GM23338 (cell line): ENCODE results near the gene SYT15. TPM values are rescaled to one million over a fixed set of nuclear protein-coding genes. Genes with fewer than 3 reads are reported as not detected.
A peak's percentile ranks its signal among the peaks of the same experiment; 100 is the strongest.

Experiments used
- ATAC-seq: fragments of 200-7000 bp; cut with Tn5 transposase; 3 replicates; pipeline ENCODE4 v1.9.1; 2020
- DNase-seq: peaks from one replicate; pipeline ENCODE4 v3.0.0-alpha.2; 2015; ENCODE audit warnings: low spot score
- H2AFZ ChIP-seq: fragments of 200-600 bp; sonication (generic); 2 replicates; pipeline ENCODE4 v1.8.0; 2016; ENCODE audit warnings: antibody characterized with exemption, mild to moderate bottlenecking, moderate library complexity
- H3F3A ChIP-seq: fragments of 200-600 bp; sonication (generic); replicated peaks from 2 replicates; pipeline ENCODE4 v1.8.0; 2017; ENCODE audit warnings: antibody characterized with exemption, mixed run types, low read depth
- H3K27ac ChIP-seq: fragments of 200-600 bp; sonication (generic); 2 replicates; pipeline ENCODE4 v1.6.1; 2016; ENCODE audit warnings: low read depth
- H3K27me3 ChIP-seq: fragments of 200-600 bp; sonication (generic); 2 replicates; pipeline ENCODE4 v1.8.0; 2016; ENCODE audit warnings: mild to moderate bottlenecking, mixed run types, moderate library complexity; ENCODE audit not compliant: insufficient read depth
- H3K36me3 ChIP-seq: fragments of 200-600 bp; sonication (generic); 2 replicates; pipeline ENCODE4 v1.8.0; 2016; ENCODE audit warnings: mild to moderate bottlenecking; ENCODE audit not compliant: insufficient read depth
- H3K4me1 ChIP-seq: fragments of 200-600 bp; sonication (generic); 2 replicates; pipeline ENCODE4 v1.8.0; 2016; ENCODE audit warnings: mild to moderate bottlenecking, moderate library complexity; ENCODE audit not compliant: insufficient read depth
- H3K4me2 ChIP-seq: fragments of 200-600 bp; sonication (generic); 2 replicates; pipeline ENCODE4 v1.7.1; 2017; ENCODE audit warnings: mixed run types
- H3K4me3 ChIP-seq: fragments of 200-600 bp; sonication (generic); 2 replicates; pipeline ENCODE4 v1.6.1; 2016; ENCODE audit warnings: mixed run types
- H3K79me2 ChIP-seq: fragments of 200-600 bp; sonication (generic); replicated peaks from 2 replicates; pipeline ENCODE4 v1.8.0; 2017; ENCODE audit warnings: mild to moderate bottlenecking; ENCODE audit not compliant: insufficient read depth
- H3K9me2 ChIP-seq: fragments of 200-600 bp; sonication (generic); 2 replicates; pipeline ENCODE4 v1.8.0; 2017; ENCODE audit not compliant: insufficient read depth
- H4K20me1 ChIP-seq: fragments of 200-600 bp; sonication (generic); replicated peaks from 2 replicates; pipeline ENCODE4 v1.8.0; 2017; ENCODE audit warnings: mild to moderate bottlenecking; ENCODE audit not compliant: insufficient read depth
- H3K27ac Mint-ChIP-seq: 2 replicates; pipeline ENCODE4 v1.8.0; 2020; ENCODE audit warnings: inconsistent platforms, mild to moderate bottlenecking, moderate library complexity, mixed read lengths
- H3K27me3 Mint-ChIP-seq: 3 replicates; pipeline ENCODE4 v1.8.0; 2022; ENCODE audit warnings: low read depth, mild to moderate bottlenecking, moderate library complexity, mixed read lengths, inconsistent platforms; ENCODE audit not compliant: insufficient read depth, poor library complexity
- H3K36me3 Mint-ChIP-seq: 3 replicates; pipeline ENCODE4 v1.8.0; 2021; ENCODE audit warnings: low read depth, mild to moderate bottlenecking, inconsistent platforms, moderate library complexity, mixed read lengths
- H3K4me1 Mint-ChIP-seq: 3 replicates; pipeline ENCODE4 v1.8.0; 2020; ENCODE audit warnings: mild to moderate bottlenecking, inconsistent platforms, mixed read lengths
- H3K4me3 Mint-ChIP-seq: 3 replicates; pipeline ENCODE4 v1.8.0; 2021; ENCODE audit warnings: moderate library complexity, mild to moderate bottlenecking, inconsistent platforms, mixed read lengths
- H3K9me3 Mint-ChIP-seq: 3 replicates; pipeline ENCODE4 v1.8.0; 2020; ENCODE audit warnings: moderate library complexity, mild to moderate bottlenecking, inconsistent platforms, mixed read lengths
- ETS1 ChIP-seq: IDR thresholded peaks from 2 replicates; pipeline ENCODE4 v1.6.1; 2016; ENCODE audit warnings: antibody characterized with exemption
- EZH2 ChIP-seq: fragments of 200-600 bp; sonication (generic); IDR thresholded peaks from one replicate; pipeline ENCODE4 v1.8.0; 2017; ENCODE audit warnings: antibody characterized with exemption, mild to moderate bottlenecking, low read depth; ENCODE audit not compliant: unreplicated experiment
- JUNB ChIP-seq: IDR thresholded peaks from one replicate; pipeline ENCODE4 v1.6.1; 2016; ENCODE audit warnings: antibody characterized with exemption; ENCODE audit not compliant: unreplicated experiment
- NANOG ChIP-seq: IDR thresholded peaks from 2 replicates; pipeline ENCODE4 v1.6.1; 2016; ENCODE audit warnings: antibody characterized with exemption, borderline replicate concordance
- POLR2AphosphoS5 ChIP-seq: IDR thresholded peaks from 2 replicates; pipeline ENCODE4 v1.6.1; 2016; ENCODE audit warnings: antibody characterized with exemption, low read depth
- REST ChIP-seq: IDR thresholded peaks from one replicate; pipeline ENCODE4 v1.6.1; 2018; ENCODE audit warnings: antibody characterized with exemption; ENCODE audit not compliant: unreplicated experiment
- STAT1 ChIP-seq: IDR thresholded peaks from one replicate; pipeline ENCODE4 v1.6.1; 2016; ENCODE audit warnings: antibody characterized with exemption; ENCODE audit not compliant: unreplicated experiment
- ZNF114 ChIP-seq: fragments of 250-450 bp; sonication (Bioruptor Pico); IDR thresholded peaks from 2 replicates; pipeline ENCODE4 v1.5.0; 2020; ENCODE audit warnings: mild to moderate bottlenecking, moderate library complexity
- ZNF331 ChIP-seq: fragments of 250-450 bp; sonication (Bioruptor Pico); IDR thresholded peaks from 2 replicates; pipeline ENCODE4 v1.5.0; 2020; ENCODE audit warnings: low read depth, mild to moderate bottlenecking, moderate library complexity
- ZNF462 ChIP-seq: fragments of 250-450 bp; sonication (Bioruptor Pico); IDR thresholded peaks from 2 replicates; pipeline ENCODE4 v1.5.0; 2020; ENCODE audit warnings: mild to moderate bottlenecking, moderate library complexity
- polyA plus RNA-seq: library from polyadenylated mRNA; unstranded; fragments of >200 nt; fragmentation: Nextera tagmentation; extraction: Ambion mirVana; gene quantifications from 2 replicates; pipeline ENCODE4 v1.2.1, GENCODE V29; 2016
- total RNA-seq: library from RNA; depleted of rRNA; stranded (reverse); fragments of >200 nt; shearing (Covaris generic); gene quantifications from 2 replicates; pipeline ENCODE4 v1.2.3, GENCODE V29; 2014

SYT15 gene
- total and polyA plus RNA-seq, 2 experiments from 2014 or later, result 1.5 TPM; not detected in 1

GRCh38 chr10:46554166-46554781 lies 24.7 kb upstream of the SYT15 start:
- H3K27me3 Mint-ChIP-seq, result peaks cover 11% of the 10 kb centered on the region
- peaks cover 4% of the 10 kb centered on the region; the same call in 1 of the 2 replicates for H3K9me2 ChIP-seq
- H3K4me1 ChIP-seq, result peaks cover 20% of the 10 kb centered on the region
- 0 out of 2 replicates have a peak, but pooled peaks cover 6% of the 10 kb centered on the region for H3F3A ChIP-seq
- peaks cover 10% of the 10 kb centered on the region; the same call in 1 of the 2 replicates for H3K79me2 ChIP-seq
- ATAC-seq, result no peak
- no peak overlapping the region for H3K4me2 ChIP-seq
- H3K27me3 ChIP-seq, result peaks cover 16% of the 10 kb centered on the region
- TF ChIP-seq ZNF114 (no peak), STAT1 (no peak), NANOG (no peak), REST (no peak), JUNB (no peak), POLR2AphosphoS5 (no peak), EZH2 (no peak), ZNF462 (no peak), ZNF331 (CRISPR knock-in tag) (no peak), ETS1 (no peak)
- peaks cover 3% of the 10 kb centered on the region; the same call in 1 of the 3 replicates for H3K9me3 Mint-ChIP-seq
- DNase-seq, result no peak
- H3K4me3 Mint-ChIP-seq, result no peak overlapping the region
- H3K27ac ChIP-seq, result no peak overlapping the region
- no peak overlapping the region for H3K27ac Mint-ChIP-seq
- H3K36me3 Mint-ChIP-seq, result peaks cover 3% of the 10 kb centered on the region; the same call in 1 of the 3 replicates
- no peak overlapping the region for H2AFZ ChIP-seq
- H4K20me1 ChIP-seq, result peaks cover 27% of the 10 kb centered on the region
- peaks cover 5% of the 10 kb centered on the region for H3K36me3 ChIP-seq
- 0 out of 2 replicates have a peak overlapping the region, but pooled peaks have one; percentile 96 for H3K4me3 ChIP-seq
- H3K4me1 Mint-ChIP-seq, result peaks cover 4% of the 10 kb centered on the region; the same call in 2 of the 3 replicates
